HG03342 (cell line): ENCODE measurements around the gene FAM193B.

Source experiments
- ATAC-seq: cut with Tn5 transposase; IDR thresholded peaks from one replicate; pipeline ENCODE4 v1.9.1; 2021; ENCODE audit warnings: mild to moderate bottlenecking, moderate library complexity; ENCODE audit not compliant: unreplicated experiment

FAM193B gene

DNA sequence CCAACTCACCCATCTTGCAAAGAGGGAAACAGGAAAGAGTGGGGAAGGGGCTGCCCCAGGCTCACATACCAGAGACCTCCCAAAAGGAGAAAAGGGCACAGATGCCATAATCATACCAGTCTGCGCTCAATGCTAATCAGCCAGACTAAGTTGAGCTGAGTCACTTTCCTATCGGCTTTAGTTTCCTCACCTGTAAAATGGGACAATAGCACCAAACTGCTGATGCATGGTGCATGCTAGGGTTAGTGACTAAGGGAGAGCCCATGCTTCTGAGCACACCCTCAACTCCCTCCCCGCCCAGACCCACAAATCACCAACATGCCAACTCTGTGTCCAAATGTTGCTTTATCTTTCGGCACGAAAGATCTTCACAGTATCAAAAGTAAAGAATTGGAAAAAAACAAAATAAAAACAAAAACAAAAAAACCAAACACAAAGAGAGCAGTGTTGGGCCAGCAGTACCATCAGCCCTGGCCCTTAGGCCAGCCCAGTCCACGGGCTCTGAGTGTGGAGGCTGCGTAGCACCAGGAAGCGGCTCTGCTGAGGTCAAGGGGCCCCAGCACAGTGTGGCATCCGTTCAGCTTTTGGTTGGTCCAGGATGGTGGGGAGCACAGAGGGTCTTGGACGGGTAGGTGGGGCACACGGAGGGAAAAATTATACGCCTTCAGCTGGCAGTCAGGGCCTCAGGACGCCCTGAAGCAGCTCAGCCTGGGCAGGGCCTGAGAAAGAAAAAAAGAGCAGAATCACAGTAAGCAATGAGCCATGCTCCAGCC, 34.7 kb downstream of the FAM193B start:
- ATAC-seq: no peak

DNA sequence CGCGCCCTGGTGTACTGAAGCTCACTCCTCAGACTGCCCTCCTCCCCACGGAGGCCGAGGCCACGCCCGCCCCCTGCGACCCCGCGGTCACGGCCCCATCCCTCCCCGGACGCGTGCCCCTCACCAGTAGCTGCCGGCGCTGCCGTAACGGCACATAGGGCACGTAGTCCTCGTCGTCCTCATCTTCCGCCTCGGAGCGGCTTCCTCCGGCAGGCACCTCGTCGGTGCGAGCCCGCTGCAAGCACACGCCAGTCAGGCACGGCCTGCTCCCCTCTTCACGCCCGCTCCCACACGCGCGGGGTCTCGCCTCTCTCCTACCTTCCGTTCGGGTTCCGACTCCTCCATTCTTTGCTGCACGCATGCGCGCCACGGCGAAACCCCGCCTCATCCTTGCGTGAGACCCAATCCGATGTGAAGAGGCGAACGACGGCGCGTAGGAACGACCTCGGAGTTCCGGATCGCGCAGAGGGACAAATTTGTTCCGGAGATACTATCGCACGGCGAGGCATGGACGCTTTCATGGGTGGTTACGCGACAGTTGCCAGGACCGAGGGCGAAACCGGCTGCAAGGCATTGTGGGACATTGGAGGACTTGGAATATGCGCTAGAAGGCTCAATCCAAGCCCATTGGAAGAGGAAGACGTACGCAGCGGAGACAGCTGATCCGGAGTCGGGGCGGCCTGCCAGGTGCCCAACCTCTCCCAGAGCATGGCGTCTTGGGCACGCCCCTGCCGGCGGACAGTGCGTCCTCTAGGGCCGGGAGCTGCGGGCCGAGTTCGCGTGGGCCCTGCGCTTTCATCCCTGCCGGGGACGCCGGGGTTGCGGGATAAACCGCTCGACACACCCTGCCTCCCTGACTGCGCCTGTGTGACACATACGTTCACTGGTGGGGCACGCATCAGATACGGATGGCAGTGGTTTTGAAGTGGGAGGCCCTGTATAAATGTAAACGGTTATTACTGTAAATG, 37.5 kb downstream of the FAM193B start, which contains the start of gene DDX41:
DDX41 (minus strand) TSS at position 361 of the 968 bp plus-strand sequence; CDS start at position 345, 16 bp downstream.
- ATAC-seq: peak; percentile 76

DNA sequence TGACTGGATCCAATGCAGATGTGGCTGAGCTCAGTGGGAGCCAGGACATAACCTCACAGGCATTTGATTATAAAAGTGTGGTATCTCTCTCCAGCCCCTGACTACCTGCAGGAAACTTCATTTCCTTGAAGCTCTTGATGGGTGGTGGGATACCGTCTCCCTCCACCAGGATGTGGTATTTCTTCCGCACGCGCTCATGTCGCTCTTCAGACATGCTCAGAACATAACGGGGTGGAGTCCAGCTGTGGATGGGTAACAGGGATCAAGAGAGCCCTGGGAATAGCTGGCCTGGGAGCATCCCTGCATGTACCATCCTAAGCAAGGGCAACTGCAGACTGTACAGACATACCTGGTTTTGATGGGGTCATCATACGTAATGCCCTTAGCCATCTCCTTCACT, 38.8 kb downstream of the FAM193B start:
- no peak for ATAC-seq

DNA sequence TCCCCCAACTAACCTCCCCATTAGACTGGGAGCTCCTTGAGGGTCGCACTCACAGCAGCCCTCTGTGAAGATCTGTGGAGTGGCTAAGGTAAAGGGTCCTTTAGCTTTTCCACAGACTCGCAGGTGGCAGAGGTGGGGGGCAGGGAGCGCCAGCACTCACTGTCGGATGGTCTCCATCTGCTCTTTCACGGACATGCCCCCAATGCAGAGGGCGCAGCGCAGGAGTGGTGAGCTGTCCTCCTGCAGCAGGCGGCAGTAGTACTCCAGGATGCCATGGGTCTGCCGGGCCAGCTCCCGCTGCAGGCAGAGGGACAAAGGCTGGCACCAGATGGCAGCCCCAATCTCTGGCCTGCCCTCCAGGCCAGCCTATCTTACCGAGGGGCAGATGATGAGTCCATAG, 39.8 kb downstream of the FAM193B start:
- no peak for ATAC-seq

DNA sequence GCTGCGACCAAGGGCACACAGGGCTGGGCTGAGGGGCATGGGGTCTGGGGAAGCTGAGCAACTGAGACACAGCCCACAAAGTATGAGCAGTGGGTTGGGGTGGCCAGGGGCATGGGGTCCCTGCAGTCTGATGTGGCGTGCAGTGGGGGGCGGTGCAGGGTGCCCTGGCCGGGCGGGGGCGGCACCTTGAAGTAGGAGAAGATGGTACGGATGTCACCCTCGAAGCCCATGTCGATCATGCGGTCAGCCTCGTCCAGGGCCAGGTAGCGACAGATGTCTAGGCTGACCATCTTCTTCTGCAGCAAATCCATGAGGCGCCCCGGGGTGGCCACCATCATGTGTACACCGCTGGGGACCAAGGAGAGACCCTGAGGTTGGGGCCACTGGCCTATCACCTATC, 40.9 kb downstream of the FAM193B start:
- ATAC-seq: no peak

- no peak for ATAC-seq
Measured at GRCh38 chr5:177512736-177513380, 41.5 kb downstream of the FAM193B start.

DNA sequence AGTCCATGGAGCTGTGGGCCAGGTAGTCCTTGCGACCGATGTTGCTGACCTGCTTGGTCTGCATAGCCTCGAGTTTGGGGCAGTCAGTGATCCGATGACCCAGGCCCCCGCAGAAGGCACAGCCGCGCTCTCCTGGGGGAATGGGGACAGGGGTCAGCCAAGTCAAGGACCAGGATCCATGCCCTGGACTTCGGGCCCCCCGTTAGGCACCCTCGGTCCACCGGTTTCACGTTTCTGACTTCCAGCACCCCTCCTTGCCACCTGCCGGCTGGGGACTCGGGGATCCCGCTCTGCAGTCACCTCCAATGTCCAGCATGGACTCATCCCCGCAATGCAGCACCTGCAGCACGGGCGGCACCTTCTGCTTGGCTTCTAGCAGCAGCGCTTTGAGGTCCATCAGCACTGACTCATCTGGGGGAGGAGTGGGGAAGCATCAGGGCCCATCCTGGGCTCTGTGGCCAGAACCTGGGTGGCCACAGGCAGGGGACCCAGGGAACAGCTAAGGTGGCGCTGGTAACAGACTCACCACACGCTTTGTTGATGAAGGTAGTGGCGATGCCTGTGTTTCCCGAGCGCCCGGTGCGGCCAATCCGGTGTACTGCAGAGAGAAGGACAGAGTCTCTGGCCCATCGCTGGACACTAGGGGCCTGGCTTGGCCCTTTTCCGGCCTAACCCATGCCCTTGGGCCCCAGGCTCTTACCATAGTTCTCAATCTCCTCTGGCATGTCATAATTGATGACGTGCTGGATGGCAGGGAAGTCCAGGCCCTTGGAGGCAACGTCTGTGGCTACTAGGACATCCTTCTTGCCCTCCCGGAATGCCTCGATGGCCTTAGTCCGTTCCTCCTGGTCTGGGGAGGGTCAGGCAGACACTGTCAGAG, 42.3 kb downstream of the FAM193B start:
- ATAC-seq: no peak

- ATAC-seq: no peak
Measured at GRCh38 chr5:177511181-177511580, 43.2 kb downstream of the FAM193B start.

GRCh38 chr5:177510567-177511053, 43.8 kb downstream of the FAM193B start:
- peak; percentile 41 for ATAC-seq

DNA sequence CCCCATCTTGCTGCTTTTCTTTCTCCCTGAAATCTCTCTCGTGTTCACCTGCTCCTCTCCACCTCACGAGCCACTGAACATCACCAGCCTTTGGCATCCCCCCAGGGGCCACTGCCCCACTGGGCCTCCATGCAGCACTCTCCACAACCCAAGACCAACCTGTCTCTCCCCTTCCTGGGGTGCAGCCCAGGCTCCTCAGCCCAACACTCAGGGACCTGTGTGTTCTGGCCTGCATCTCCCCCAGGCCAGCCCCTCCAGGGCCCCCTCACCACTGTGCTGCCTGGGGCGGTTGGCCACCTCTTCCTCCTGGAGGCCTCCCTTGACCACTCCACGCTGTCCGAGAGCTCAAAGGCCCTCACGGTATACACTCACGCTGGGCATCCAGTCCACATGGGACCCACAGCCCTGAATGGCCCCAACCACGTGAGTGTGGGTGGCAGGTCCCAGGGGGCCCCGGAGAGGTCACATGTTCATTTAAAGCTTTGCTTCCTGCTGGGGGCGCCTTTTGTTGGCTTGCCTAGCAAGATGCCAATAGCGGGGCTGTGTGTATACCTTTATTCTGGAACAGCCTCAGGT, 44.3 kb downstream of the FAM193B start:
- ATAC-seq: peak; percentile 53

DNA sequence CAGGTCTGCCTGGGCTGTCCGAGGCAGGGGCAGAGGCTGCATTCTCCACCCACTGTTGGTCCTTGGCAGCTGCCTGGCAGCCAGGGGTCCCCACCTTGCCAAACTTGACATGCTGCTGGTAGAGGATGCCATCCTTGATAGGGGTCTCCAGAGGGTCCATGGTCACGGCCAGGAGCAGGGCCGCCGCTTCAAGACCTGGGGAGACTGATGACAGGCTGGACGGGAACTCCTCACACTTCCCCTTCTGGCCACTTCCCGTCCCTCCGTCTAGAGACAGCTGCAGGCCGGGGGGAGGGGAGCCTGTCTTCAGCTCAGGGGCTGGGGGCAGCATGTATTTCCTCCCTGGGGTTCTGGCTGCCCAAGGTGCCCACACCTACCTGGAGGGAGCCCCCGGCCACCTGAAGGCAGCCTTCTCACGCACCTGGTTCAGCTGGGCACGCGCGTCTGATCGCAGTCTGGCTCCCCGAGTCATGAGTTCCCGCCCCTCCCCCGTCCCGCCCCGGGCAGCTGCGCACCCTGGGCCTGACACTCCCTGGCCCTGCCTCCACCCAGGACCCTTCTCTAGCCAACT, 44.9 kb downstream of the FAM193B start, which contains the start of gene DOK3:
DOK3 (minus strand) TSS at position 446 of the 571 bp plus-strand sequence; CDS start at position 160, 286 bp downstream.
- ATAC-seq: no peak

DNA sequence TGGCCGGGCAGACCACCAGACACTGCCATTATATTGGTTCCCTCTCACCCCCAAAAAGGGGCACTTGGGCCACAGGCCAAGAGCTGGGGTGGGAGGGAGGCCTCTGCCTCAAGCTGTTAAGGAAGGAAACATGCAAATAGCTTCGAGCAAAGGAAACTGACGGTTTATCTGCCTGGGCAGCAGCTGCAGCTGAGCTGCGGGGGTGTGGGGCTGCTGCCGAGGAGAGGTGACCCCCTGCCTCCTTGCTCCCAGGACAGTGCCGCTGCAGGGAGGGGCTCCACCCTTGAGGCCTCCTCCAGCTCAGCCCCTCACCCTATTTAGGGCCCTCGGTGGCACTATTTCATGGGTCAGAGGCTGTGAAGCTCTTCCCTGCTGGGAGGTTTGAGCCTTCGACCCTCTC, 45.5 kb downstream of the FAM193B start:
- ATAC-seq: no peak

- no peak for ATAC-seq
Measured at GRCh38 chr5:177508221-177508611, 46.1 kb downstream of the FAM193B start.

GRCh38 chr5:177507596-177508220, 46.7 kb downstream of the FAM193B start:
- ATAC-seq: no peak

DNA sequence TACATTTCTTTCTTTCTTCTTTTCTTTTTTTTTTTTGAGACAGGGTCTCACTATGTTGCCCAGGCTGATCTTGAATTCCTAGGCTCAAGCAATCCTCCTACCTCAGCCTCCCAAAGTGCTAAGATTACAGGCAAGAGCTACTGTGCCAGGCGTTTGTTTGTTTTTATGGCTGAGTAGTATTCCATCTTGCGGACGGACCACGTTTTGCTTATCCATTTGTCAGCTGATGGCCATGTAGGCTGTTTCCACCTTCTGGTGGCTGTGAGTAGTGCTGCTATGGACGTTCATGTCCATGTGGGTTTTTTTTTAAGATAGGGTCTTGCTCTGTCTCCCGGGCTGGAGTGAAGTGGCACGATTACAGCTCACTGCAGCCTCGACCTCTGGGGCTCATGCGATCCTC, 47.2 kb downstream of the FAM193B start:
- ATAC-seq: no peak

DNA sequence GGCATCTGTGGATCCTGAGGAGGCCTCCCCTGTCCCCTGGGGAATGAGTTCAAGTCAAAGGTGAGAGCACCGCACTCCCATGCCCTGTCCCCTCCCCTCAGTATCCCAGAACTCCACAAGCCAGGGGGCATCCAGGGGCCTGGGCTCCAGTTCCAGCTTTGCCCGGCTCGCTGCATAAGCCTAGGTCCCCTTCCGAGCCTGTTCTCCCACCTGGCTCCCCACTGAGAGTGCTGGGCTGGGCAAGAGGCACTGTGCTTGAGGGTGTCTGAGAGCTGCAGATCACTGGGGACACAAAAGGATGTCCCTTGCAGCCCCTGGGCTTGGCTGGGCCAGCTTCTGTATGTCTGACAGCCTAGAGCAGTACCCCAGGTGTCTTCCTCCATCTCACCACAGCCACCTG, 49.3 kb downstream of the FAM193B start:
- no peak for ATAC-seq

- ATAC-seq: no peak
Measured at GRCh38 chr5:177504086-177505056, 50.0 kb downstream of the FAM193B start.
